GM12891 (cell line): ENCODE results near the gene HCFC1.

Experiments
- DNase-seq: peaks from one replicate; pipeline ENCODE4 v3.0.0; 2011; ENCODE audit warnings: low spot score; ENCODE audit not compliant: insufficient read length
- FAIRE-seq: peaks from 2 replicates; lab custom pipeline; 2011; peaks lifted over from hg19 to GRCh38; lab: Jason Lieb, UNC
- POLR2A ChIP-seq: IDR thresholded peaks from 2 replicates; pipeline ENCODE4 v1.6.1; 2011; ENCODE audit warnings: low read depth, low read length, control low read depth
- POLR2AphosphoS5 ChIP-seq: IDR thresholded peaks from 2 replicates; pipeline ENCODE4 v1.6.1; 2011; ENCODE audit warnings: low read depth, low read length, control low read depth
- SPI1 ChIP-seq: IDR thresholded peaks from 2 replicates; pipeline ENCODE4 v1.6.1; 2011; ENCODE audit warnings: low read depth, low read length, control low read depth

Gene HCFC1

DNA sequence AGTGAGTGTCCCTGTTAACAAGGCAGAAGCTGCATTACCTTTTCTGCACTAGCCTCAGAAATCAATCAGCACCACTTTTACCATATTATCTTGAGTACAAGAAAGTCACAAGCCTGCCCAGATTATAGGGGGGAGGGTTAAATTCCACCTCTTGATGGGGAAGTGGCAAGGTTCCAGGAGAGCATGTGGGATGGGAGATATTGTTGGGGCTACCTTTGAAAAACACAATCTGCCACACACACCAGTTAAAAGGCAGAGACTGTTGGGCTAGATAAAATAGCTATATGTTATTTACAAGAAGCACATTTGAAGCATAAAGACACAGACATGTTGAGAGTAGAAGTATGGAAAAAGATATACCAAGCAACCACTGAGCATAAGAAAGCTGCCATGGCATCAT lies 73.7 kb downstream of the HCFC1 start:
- DNase-seq (no peak), FAIRE-seq (no peak)
- TF ChIP-seq POLR2AphosphoS5 (no peak), POLR2A (no peak), SPI1 (no peak)
